ENCODE data around the gene NVL. TPM values are rescaled to one million over a fixed set of nuclear protein-coding genes. Genes with fewer than 3 reads are reported as not detected.

NVL gene
- total RNA-seq, 1 donor from 2014 or later = 44.4 TPM

DNA sequence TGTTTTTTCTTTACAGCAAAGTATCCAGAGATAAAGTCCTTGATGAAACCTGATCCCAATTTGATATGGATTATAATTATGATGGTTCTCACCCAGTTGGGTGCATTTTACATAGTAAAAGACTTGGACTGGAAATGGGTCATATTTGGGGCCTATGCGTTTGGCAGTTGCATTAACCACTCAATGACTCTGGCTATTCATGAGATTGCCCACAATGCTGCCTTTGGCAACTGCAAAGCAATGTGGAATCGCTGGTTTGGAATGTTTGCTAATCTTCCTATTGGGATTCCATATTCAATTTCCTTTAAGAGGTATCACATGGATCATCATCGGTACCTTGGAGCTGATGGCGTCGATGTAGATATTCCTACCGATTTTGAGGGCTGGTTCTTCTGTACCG, 140.4 kb downstream of the NVL start:
- no peak overlapping the region for H3K4me3 Mint-ChIP-seq
- H3K9me3 Mint-ChIP-seq = peaks cover 3% of the 10 kb centered on the region
- H3K27ac Mint-ChIP-seq = no peak overlapping the region
- ATAC-seq (ENCODE audit: low read depth) (no peak), DNase-seq (no peak)
- H3K27me3 Mint-ChIP-seq = no peaks in the 10 kb centered on the region
- ChIA-PET CTCF (no interaction called here), POLR2A (no interaction called here)
- intact Hi-C loops (cut with micrococcal nuclease) = loop anchor here (10.0 kb wide), 1 partner anchor 1835 kb away; no protein-coding TSS in a partner anchor
- H3K4me1 Mint-ChIP-seq = peaks cover 55% of the 10 kb centered on the region
- peaks cover 60% of the 10 kb centered on the region for H3K36me3 Mint-ChIP-seq (ENCODE audit: low read depth)
- TF ChIP-seq, protein P1, sequence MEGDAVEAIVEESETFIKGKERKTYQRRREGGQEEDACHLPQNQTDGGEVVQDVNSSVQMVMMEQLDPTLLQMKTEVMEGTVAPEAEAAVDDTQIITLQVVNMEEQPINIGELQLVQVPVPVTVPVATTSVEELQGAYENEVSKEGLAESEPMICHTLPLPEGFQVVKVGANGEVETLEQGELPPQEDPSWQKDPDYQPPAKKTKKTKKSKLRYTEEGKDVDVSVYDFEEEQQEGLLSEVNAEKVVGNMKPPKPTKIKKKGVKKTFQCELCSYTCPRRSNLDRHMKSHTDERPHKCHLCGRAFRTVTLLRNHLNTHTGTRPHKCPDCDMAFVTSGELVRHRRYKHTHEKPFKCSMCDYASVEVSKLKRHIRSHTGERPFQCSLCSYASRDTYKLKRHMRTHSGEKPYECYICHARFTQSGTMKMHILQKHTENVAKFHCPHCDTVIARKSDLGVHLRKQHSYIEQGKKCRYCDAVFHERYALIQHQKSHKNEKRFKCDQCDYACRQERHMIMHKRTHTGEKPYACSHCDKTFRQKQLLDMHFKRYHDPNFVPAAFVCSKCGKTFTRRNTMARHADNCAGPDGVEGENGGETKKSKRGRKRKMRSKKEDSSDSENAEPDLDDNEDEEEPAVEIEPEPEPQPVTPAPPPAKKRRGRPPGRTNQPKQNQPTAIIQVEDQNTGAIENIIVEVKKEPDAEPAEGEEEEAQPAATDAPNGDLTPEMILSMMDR (IDR thresholded peaks at IDR 0.05) = no peak

DNA sequence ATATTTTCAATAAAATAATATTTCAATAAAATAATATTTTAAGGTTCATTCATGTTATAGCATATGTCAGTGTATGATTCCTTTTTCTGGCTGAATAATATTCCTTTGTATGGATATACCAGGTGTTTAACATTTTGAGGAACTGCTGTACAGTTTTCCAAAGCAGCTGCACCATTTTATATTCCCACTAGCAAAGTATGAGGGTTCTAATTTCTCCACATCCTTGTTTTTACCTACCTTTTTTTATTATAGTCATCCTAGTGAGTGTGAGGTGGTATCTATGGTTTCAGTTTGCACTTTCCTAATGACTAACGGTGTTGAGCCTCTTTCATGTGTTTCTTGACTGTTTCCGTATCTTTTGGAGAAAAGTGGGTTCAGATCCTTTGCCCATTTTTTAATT, 141.7 kb downstream of the NVL start:
- TF ChIP-seq, protein P1 (IDR thresholded peaks at IDR 0.05) = no peak
- Mint-ChIP-seq H3K4me1 (peaks cover 62% of the 10 kb centered on the region), H3K4me3 (peak overlapping the region; percentile 32), H3K27ac (peak overlapping the region; percentile 41), H3K9me3 (peaks cover 3% of the 10 kb centered on the region), H3K27me3 (no peaks in the 10 kb centered on the region), H3K36me3 (ENCODE audit: low read depth) (peaks cover 55% of the 10 kb centered on the region)
- DNase-seq (no peak), ATAC-seq (ENCODE audit: low read depth) (no peak)
- CTCF ChIA-PET = no interaction called here
- intact Hi-C loops (cut with micrococcal nuclease) = loop anchor here (10.0 kb wide), 1 partner anchor 1837 kb away; no protein-coding TSS in a partner anchor
- POLR2A ChIA-PET = interaction anchor here (1.0 kb wide), 1 partner anchor 48 kb away, joined by 3 read pairs; no protein-coding TSS in a partner anchor

DNA sequence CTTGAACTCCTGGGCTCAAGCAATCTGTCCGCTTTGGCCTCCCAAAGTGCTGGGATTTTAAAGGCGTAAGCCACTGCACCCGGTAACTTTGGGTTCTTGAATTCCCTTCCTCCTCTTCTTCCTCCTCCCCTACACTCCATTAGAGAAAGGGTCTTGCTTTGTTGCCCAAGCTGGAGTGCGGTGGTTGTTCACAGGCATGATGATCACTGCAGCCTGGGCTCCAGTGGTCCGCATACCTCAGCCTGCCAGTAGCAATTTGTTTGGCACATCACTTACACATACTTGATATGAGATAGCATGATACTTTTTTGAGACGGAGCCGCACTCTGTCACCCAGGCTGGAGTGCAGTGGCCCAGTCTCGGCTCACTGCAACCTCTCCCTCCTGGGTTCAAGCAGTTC, 144.8 kb downstream of the NVL start:
- H3K27me3 Mint-ChIP-seq = no peaks in the 10 kb centered on the region
- peaks cover 36% of the 10 kb centered on the region for H3K36me3 Mint-ChIP-seq (ENCODE audit: low read depth)
- ATAC-seq (ENCODE audit: low read depth) (no peak), DNase-seq (no peak)
- ChIA-PET CTCF (interaction anchor here (1.3 kb wide), 1 partner anchor 8 kb away, joined by 3 read pairs; no protein-coding TSS in a partner anchor), POLR2A (interaction anchor here (0.7 to 1.7 kb wide), 3 partner anchors 16 to 152 kb away, joined by 3 to 5 read pairs (median 4); no protein-coding TSS in a partner anchor)
- H3K9me3 Mint-ChIP-seq = peaks cover 3% of the 10 kb centered on the region
- TF ChIP-seq, protein P1 (IDR thresholded peaks at IDR 0.05) = no peak
- peak overlapping the region; percentile 86 for H3K27ac Mint-ChIP-seq
- intact Hi-C loops (cut with micrococcal nuclease) = loop anchor here (10.0 kb wide), 1 partner anchor 1840 kb away; no protein-coding TSS in a partner anchor
- H3K4me1 Mint-ChIP-seq = peaks cover 72% of the 10 kb centered on the region
- peak overlapping the region; percentile 90 for H3K4me3 Mint-ChIP-seq

DNA sequence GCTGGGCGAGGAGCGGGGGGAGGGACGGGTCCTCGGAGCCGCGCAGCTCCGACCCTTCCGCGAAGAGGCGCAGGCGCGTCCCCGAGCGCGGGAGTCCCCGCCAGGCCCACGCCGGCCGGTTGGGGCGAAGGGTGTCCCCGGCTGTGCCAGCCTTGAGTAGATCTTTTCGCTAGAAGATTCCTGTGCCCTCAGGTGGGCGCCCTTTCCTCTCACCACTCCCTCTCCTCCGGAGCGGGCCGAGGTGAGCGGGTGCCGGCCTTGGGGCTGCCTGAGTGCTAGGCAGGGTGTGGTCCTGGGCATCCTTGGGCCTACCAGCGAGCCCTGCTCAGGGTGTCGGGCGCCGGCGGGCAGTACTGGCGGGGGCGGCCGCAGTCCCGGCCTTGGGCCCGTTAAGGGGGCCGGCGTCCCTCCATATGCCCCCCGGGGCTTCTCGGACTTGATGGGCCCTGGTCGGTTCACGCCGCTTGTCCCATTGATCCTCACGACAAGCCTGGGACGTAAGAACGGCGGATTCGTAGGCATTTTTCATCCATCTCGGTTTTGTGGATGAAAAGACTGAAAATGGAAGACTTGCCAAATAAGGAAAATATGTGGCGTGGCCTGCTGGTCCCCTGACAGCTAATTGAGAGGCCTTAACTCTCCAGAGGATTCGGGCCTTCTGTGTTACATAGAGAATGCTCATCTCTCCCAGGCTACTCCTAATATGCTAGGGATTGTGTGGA, 146.2 kb downstream of the NVL start:
- peaks cover 3% of the 10 kb centered on the region for H3K9me3 Mint-ChIP-seq
- H3K27ac Mint-ChIP-seq = peak overlapping the region; percentile 86
- peaks cover 26% of the 10 kb centered on the region for H3K36me3 Mint-ChIP-seq (ENCODE audit: low read depth)
- CTCF ChIA-PET = interaction anchor here (1.1 to 1.9 kb wide), 4 partner anchors 10 to 67 kb away, joined by 3 to 6 read pairs (median 4); no protein-coding TSS in a partner anchor
- intact Hi-C loops (cut with micrococcal nuclease) = loop anchor here (1.0 to 10.0 kb wide), 9 partner anchors 9 to 1841 kb away; partner anchors contain the start of genes CNIH4, FBXO28, NVL and WDR26
- H3K4me1 Mint-ChIP-seq = peaks cover 63% of the 10 kb centered on the region
- ATAC-seq (ENCODE audit: low read depth) (peak; percentile 52), DNase-seq (peak; percentile 75)
- TF ChIP-seq, protein P1 (IDR thresholded peaks at IDR 0.05) = no peak
- POLR2A ChIA-PET = interaction anchor here (0.6 to 4.1 kb wide), 13 partner anchors 9 to 338 kb away, joined by 3 to 59 read pairs (median 13); partner anchors contain the start of genes FBXO28, NVL and TP53BP2
- peak overlapping the region; percentile 90 for H3K4me3 Mint-ChIP-seq
- no peaks in the 10 kb centered on the region for H3K27me3 Mint-ChIP-seq
